Vagina (tissue), 2 donors: Measurements from ENCODE around the gene CLIP3.

ENCODE experiments used
- CTCF ChIP-seq, 3 experiments: fragments of 450-650 bp in 2 of 3; fragments of 200-600 bp in 1 of 3; sonication (generic) in 1 of 3; IDR thresholded peaks; one replicate each; pipeline ENCODE4 v1.5.1; 2017 to 2019; ENCODE audit warnings: antibody characterized with exemption in 3 of 3, mild to moderate bottlenecking in 2 of 3, moderate library complexity in 2 of 3
- POLR2A ChIP-seq, 2 donors: fragments of 450-650 bp; IDR thresholded peaks; one replicate each; pipeline ENCODE4 v1.6.1; 2017; ENCODE audit warnings: antibody characterized with exemption in 2 of 2, mild to moderate bottlenecking in 2 of 2, moderate library complexity in 2 of 2
- POLR2AphosphoS5 ChIP-seq, 2 donors: sonication (generic); formaldehyde crosslinking; IDR thresholded peaks; one replicate each; pipeline ENCODE4 v1.9.0; 2017; ENCODE audit warnings: antibody characterized with exemption in 2 of 2, mild to moderate bottlenecking in 2 of 2, low read depth in 1 of 2; ENCODE audit not compliant: insufficient read depth in 1 of 2

- TF ChIP-seq POLR2A (IDR thresholded peaks at IDR 0.05) (no peak), CTCF (IDR thresholded peaks at IDR 0.05) (no peak), POLR2AphosphoS5 (IDR thresholded peaks at IDR 0.05; ENCODE audit: insufficient read depth in 1 of 2, low read depth in 1 of 2) (no peak)
Measured at GRCh38 chr19:35973487-35973886, 59.2 kb downstream of the CLIP3 start.
